Neuronal stem cell (in vitro differentiated cells): Measurements from ENCODE around the gene FAAP100.

Source experiments
- DNase-seq: peaks from one replicate; pipeline ENCODE4 v3.0.0-alpha.2; 2013; ENCODE audit warnings: low spot score
- H2AFZ ChIP-seq: one replicate; pipeline ENCODE4 v1.6.1; 2013; ENCODE audit warnings: mild to moderate bottlenecking, low read length, inconsistent platforms
- H2AK5ac ChIP-seq: 2 replicates; pipeline ENCODE4 v1.6.1; 2013; ENCODE audit warnings: low read depth, mild to moderate bottlenecking, inconsistent platforms, low read length, moderate library complexity, mixed read lengths
- H2BK120ac ChIP-seq: 2 replicates; pipeline ENCODE4 v1.6.1; 2013; ENCODE audit warnings: low read depth, mild to moderate bottlenecking, inconsistent platforms, low read length, moderate library complexity, mixed read lengths
- H2BK12ac ChIP-seq: one replicate; pipeline ENCODE4 v1.6.1; 2013; ENCODE audit warnings: low read length, inconsistent platforms
- H2BK15ac ChIP-seq: 2 replicates; pipeline ENCODE4 v1.6.1; 2013; ENCODE audit warnings: mild to moderate bottlenecking, low read length, inconsistent platforms, mixed read lengths
- H2BK5ac ChIP-seq: one replicate; pipeline ENCODE4 v1.6.1; 2013; ENCODE audit warnings: inconsistent platforms, mild to moderate bottlenecking, low read length, moderate library complexity
- H3K14ac ChIP-seq: one replicate; pipeline ENCODE4 v1.6.1; 2013; ENCODE audit warnings: low read length, inconsistent platforms
- H3K18ac ChIP-seq: 2 replicates; pipeline ENCODE4 v1.6.1; 2013; ENCODE audit warnings: low read length, inconsistent platforms
- H3K23ac ChIP-seq: 2 replicates; pipeline ENCODE4 v1.6.1; 2013; ENCODE audit warnings: low read depth, mild to moderate bottlenecking, mixed read lengths, low read length, inconsistent platforms; ENCODE audit not compliant: poor library complexity
- H3K27ac ChIP-seq: replicated peaks from 3 replicates; pipeline ENCODE4 v1.5.1; 2013; ENCODE audit warnings: low read length, inconsistent platforms
- H3K27me3 ChIP-seq, 3 experiments: 2 replicates each; pipeline ENCODE4 v1.6.1; 2013; ENCODE audit warnings: low read length in 3 of 3, mild to moderate bottlenecking in 2 of 3, inconsistent platforms in 1 of 3, low read depth in 1 of 3, mixed read lengths in 1 of 3, moderate library complexity in 1 of 3; ENCODE audit not compliant: control insufficient read depth in 3 of 3, insufficient read depth in 3 of 3
- H3K36me3 ChIP-seq, 2 donors: replicated peaks in 1 of 2; 2 replicates each; pipeline ENCODE4 v1.6.1; 2013; ENCODE audit warnings: low read length in 2 of 2; ENCODE audit not compliant: control insufficient read depth in 2 of 2, insufficient read depth in 2 of 2
- H3K4ac ChIP-seq: 2 replicates; pipeline ENCODE4 v1.6.1; 2013; ENCODE audit warnings: inconsistent platforms, mild to moderate bottlenecking, low read length, moderate library complexity
- H3K4me1 ChIP-seq, 2 donors: 1 replicate in 1 of 2; 2 replicates in 1 of 2; pipeline ENCODE4 v1.6.1; 2013; ENCODE audit warnings: low read length in 2 of 2, low read depth in 1 of 2; ENCODE audit not compliant: control insufficient read depth in 2 of 2, insufficient read depth in 1 of 2
- H3K4me2 ChIP-seq: one replicate; pipeline ENCODE4 v1.6.1; 2013; ENCODE audit warnings: mild to moderate bottlenecking, low read length, inconsistent platforms; ENCODE audit not compliant: insufficient read depth, poor library complexity, severe bottlenecking
- H3K4me3 ChIP-seq, 2 donors: 2 replicates each; pipeline ENCODE4 v1.5.1; 2013; ENCODE audit warnings: low read length in 2 of 2, mild to moderate bottlenecking in 2 of 2, inconsistent platforms in 1 of 2, moderate library complexity in 1 of 2
- H3K79me1 ChIP-seq: one replicate; pipeline ENCODE4 v1.6.1; 2013; ENCODE audit warnings: low read depth, mild to moderate bottlenecking, inconsistent platforms, low read length, moderate library complexity
- H3K9ac ChIP-seq: one replicate; pipeline ENCODE4 v1.6.1; 2013; ENCODE audit warnings: mild to moderate bottlenecking, low read depth, low read length, inconsistent platforms; ENCODE audit not compliant: poor library complexity
- H3K9me3 ChIP-seq, 2 donors: replicated peaks in 1 of 2; 2 replicates each; pipeline versions ENCODE3 to v1.6.1; 2013; ENCODE audit warnings: low read length in 2 of 2, mild to moderate bottlenecking in 2 of 2, inconsistent platforms in 1 of 2, low read depth in 1 of 2, mixed read lengths in 1 of 2, moderate library complexity in 1 of 2; ENCODE audit not compliant: control insufficient read depth in 2 of 2, insufficient read depth in 1 of 2
- H4K8ac ChIP-seq: one replicate; pipeline ENCODE4 v1.6.1; 2013; ENCODE audit warnings: low read depth, mild to moderate bottlenecking, inconsistent platforms, low read length, moderate library complexity
- H4K91ac ChIP-seq: one replicate; pipeline ENCODE4 v1.6.1; 2013; ENCODE audit warnings: low read length, low read depth, mild to moderate bottlenecking, inconsistent platforms; ENCODE audit not compliant: poor library complexity
- WGBS, 2 donors: extraction: QIAGEN DNeasy Blood & Tissue Kit; methylation state at CpG; one replicate each; pipeline ENCODE4 v1.1.7; 2013; ENCODE audit warnings: missing lambda C conversion rate in 2 of 2, mixed read lengths in 1 of 2; ENCODE audit not compliant: insufficient read length in 2 of 2, insufficient replicate concordance in 1 of 2; ENCODE audit errors: extremely low coverage in 2 of 2; 5-methylcytosine and 5-hydroxymethylcytosine counted together

FAAP100 gene

GRCh38 chr17:81508639-81509206 lies 43.4 kb downstream of the FAAP100 start:
- H3K4me3 ChIP-seq = peak overlapping the region in 1 of 2 donors; percentile 95
- no peak for DNase-seq

GRCh38 chr17:81503619-81504018 lies 48.5 kb downstream of the FAAP100 start:
- H3K4me3 ChIP-seq = no peak overlapping the region
- H3K79me1 ChIP-seq = no peaks in the 10 kb centered on the region
- no peak overlapping the region for H3K4ac ChIP-seq
- no peak overlapping the region for H3K9ac ChIP-seq
- H3K18ac ChIP-seq = no peak overlapping the region
- no peak overlapping the region for H2BK5ac ChIP-seq
- H3K23ac ChIP-seq = no peak overlapping the region
- peaks cover 0 to 3% of the 10 kb centered on the region in 2 donors for H3K36me3 ChIP-seq
- no peak overlapping the region for H2AFZ ChIP-seq
- no peak overlapping the region for H2BK12ac ChIP-seq
- no peak overlapping the region for H4K91ac ChIP-seq
- H4K8ac ChIP-seq = no peak overlapping the region
- no peak overlapping the region for H3K14ac ChIP-seq
- peaks cover 0 to 6% (median 0%) of the 10 kb centered on the region in 3 experiments for H3K27me3 ChIP-seq
- H2BK120ac ChIP-seq = no peak overlapping the region
- H2AK5ac ChIP-seq = no peak overlapping the region
- H3K9me3 ChIP-seq = peaks cover 2% of the 10 kb centered on the region in 2 donors
- H2BK15ac ChIP-seq = no peak overlapping the region
- no peak overlapping the region for H3K4me2 ChIP-seq
- no peak overlapping the region for H3K27ac ChIP-seq
- peaks cover 0 to 1% of the 10 kb centered on the region in 2 donors for H3K4me1 ChIP-seq
- DNase-seq = no peak

More at GRCh38 chr17:81508639-81509206, 43.4 kb downstream of the FAAP100 start:
- Histone ChIP-seq H3K79me1 (peaks cover 11% of the 10 kb centered on the region), H3K9me3 (peaks cover 0 to 8% of the 10 kb centered on the region in 2 donors), H4K91ac (no peak overlapping the region), H3K9ac (no peak overlapping the region), H3K27ac (peak overlapping the region; percentile 7), H4K8ac (no peak overlapping the region), H2BK5ac (no peak overlapping the region), H2AK5ac (no peak overlapping the region), H3K36me3 (peaks cover 29 to 39% of the 10 kb centered on the region in 2 donors), H2BK120ac (no peak overlapping the region), H3K27me3 (no peaks in the 10 kb centered on the region), H3K18ac (no peak overlapping the region), H3K14ac (no peak overlapping the region), H3K4me2 (peak overlapping the region; percentile 26), H2BK15ac (no peak overlapping the region), H3K23ac (no peak overlapping the region), H3K4ac (no peak overlapping the region), H3K4me1 (peaks cover 5 to 7% of the 10 kb centered on the region in 2 donors), H2AFZ (no peak overlapping the region), H2BK12ac (no peak overlapping the region)
- whole genome bisulfite sequencing, 2 donors = no CpG with 5 or more reads among the region's 10 CpGs

DNA sequence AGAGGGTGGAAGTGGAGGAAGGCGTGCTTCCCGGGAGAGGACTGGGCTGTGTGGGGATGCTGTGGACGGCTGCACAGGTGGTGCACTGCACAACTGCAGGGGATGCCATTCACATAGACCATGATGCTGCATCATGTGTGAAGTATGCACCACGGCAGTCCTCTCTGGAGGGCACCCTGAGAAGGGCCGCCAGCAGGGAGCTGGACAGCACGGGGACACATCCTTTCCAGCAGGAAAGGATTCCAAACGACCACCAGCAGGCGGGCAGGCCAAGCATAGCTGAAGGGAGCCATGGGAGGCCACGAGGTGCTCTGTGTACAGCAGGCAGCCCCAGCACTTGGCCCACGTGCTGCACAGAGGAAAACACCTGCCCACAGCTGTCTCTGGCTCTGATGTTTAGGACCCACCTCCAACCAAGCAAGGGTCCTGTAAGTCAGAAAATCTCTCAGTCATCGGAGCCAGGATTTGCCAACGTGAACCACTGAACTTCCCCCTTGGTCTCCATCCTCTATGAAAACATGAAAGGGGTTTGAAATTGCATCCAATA lies 49.6 kb downstream of the FAAP100 start:
- Histone ChIP-seq H3K4ac (no peak overlapping the region), H2BK5ac (no peak overlapping the region), H3K9ac (peak overlapping the region; percentile 44), H4K91ac (no peak overlapping the region), H3K4me2 (no peak overlapping the region), H3K23ac (peak overlapping the region; percentile 52), H3K18ac (peak overlapping the region; percentile 7), H3K9me3 (peaks cover 0 to 2% of the 10 kb centered on the region in 2 donors), H3K27ac (no peak overlapping the region), H2AK5ac (peak overlapping the region; percentile 83), H2BK120ac (peak overlapping the region; percentile 41), H3K36me3 (no peaks in the 10 kb centered on the region), H3K4me3 (no peak overlapping the region), H3K4me1 (peaks cover 0 to 1% of the 10 kb centered on the region in 2 donors), H3K27me3 (peaks cover 0 to 6% (median 0%) of the 10 kb centered on the region in 3 experiments), H2BK15ac (no peak overlapping the region), H4K8ac (no peak overlapping the region), H3K14ac (no peak overlapping the region), H2AFZ (no peak overlapping the region), H2BK12ac (no peak overlapping the region), H3K79me1 (no peaks in the 10 kb centered on the region)
- no CpG with 5 or more reads among the region's 12 CpGs for WGBS, 2 donors
- DNase-seq = no peak

DNA sequence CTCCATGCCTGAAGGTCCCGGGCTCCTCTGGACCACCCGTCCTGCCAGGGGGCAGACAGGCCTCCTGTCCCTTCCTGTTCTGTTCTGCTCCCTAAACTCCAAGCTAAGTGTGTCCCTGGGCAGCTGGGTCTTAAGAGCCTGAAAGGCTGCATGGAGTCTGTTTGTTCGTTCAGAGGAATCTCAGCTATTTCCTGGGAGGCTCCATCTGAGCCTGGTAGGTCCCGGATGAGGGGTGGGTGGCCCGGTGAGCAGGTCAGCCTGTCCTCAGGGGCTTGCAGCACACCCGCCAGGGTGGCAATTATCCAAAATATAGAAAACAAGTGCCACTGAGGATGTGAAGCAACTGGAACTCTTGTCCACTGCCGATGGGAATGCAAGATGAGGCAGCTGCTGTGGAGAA lies 52.1 kb downstream of the FAAP100 start:
- Histone ChIP-seq H3K4me3 (no peak overlapping the region), H3K4ac (no peak overlapping the region), H3K36me3 (no peaks in the 10 kb centered on the region), H3K9ac (no peak overlapping the region), H3K9me3 (peaks cover 0 to 2% of the 10 kb centered on the region in 2 donors), H4K91ac (no peak overlapping the region), H3K23ac (no peak overlapping the region), H3K14ac (no peak overlapping the region), H3K4me1 (peaks cover under 1 to 1% of the 10 kb centered on the region in 2 donors), H3K27me3 (peaks cover 0 to 6% (median 0%) of the 10 kb centered on the region in 3 experiments), H2AK5ac (no peak overlapping the region), H2BK12ac (no peak overlapping the region), H4K8ac (no peak overlapping the region), H2AFZ (no peak overlapping the region), H2BK15ac (no peak overlapping the region), H2BK120ac (no peak overlapping the region), H3K79me1 (no peaks in the 10 kb centered on the region), H3K4me2 (no peak overlapping the region), H3K27ac (no peak overlapping the region), H2BK5ac (no peak overlapping the region), H3K18ac (peak overlapping the region; percentile 76)
- no CpG with 5 or more reads among the region's 7 CpGs for WGBS, 2 donors
- no peak for DNase-seq
